GM13977 (cell line): ENCODE measurements around the gene SLC35A5.

Source experiments
- DNase-seq: peaks from one replicate; pipeline ENCODE4 v3.0.0; 2012; ENCODE audit warnings: low spot score
- in situ Hi-C: fragments of 300-500 bp; cut with MboI; formaldehyde crosslinking; loops from one replicate; pipeline ENCODE4 v1.12.0; 2022; ENCODE audit warnings: low sequenced_read_pairs, low pct_unique_long_range_greater_than_20kb, mixed read lengths, inconsistent platforms; ENCODE audit not compliant: unreplicated experiment
- TF ChIP-seq, protein P1 (sequence below): IDR thresholded peaks from 2 replicates; pipeline ENCODE4 v1.5.1; 2012; ENCODE audit warnings: mild to moderate bottlenecking, control low read depth; ENCODE audit not compliant: insufficient read depth; ENCODE audit errors: extremely low read depth, missing control alignments

Gene SLC35A5

DNA sequence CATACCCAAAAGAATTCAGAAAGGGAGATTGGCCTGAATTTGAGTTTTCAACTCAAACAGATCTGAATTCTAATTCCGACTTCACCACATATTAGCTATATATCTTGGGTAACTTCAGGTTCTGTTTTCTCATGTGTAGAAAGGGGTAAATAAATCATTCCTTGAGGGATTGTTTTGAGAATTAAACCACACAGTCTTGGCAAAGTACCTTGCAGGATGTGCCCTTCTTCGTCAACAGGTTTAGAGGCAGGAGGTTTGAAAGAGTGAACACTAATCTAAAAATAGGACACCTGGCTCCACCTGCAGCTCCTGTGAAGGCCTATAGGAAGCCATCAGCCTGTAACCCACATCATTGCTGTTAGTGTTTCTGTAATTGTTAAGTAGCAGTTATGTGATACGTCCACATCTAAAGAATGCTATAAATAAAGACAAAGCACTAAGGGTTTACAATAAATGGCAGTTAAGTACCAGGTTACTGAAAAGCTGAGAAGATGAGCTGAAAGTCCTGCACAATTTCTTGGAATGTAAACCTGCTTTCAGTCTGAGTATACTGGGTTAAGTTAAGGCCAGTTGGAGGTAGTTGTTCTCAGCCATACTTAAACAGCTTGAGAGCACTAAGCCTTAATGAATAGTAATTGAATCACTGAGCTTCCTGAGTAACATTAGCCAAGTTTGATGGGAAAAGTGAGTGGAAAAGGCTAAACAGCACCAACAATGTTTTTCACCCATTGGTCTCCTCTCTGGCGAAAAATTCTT, 73.1 kb downstream of the SLC35A5 start:
- in situ Hi-C loops, result no loop called here
- TF ChIP-seq, protein P1, sequence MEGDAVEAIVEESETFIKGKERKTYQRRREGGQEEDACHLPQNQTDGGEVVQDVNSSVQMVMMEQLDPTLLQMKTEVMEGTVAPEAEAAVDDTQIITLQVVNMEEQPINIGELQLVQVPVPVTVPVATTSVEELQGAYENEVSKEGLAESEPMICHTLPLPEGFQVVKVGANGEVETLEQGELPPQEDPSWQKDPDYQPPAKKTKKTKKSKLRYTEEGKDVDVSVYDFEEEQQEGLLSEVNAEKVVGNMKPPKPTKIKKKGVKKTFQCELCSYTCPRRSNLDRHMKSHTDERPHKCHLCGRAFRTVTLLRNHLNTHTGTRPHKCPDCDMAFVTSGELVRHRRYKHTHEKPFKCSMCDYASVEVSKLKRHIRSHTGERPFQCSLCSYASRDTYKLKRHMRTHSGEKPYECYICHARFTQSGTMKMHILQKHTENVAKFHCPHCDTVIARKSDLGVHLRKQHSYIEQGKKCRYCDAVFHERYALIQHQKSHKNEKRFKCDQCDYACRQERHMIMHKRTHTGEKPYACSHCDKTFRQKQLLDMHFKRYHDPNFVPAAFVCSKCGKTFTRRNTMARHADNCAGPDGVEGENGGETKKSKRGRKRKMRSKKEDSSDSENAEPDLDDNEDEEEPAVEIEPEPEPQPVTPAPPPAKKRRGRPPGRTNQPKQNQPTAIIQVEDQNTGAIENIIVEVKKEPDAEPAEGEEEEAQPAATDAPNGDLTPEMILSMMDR, result no peak
- DNase-seq, result no peak
